HG02571 (cell line): ENCODE measurements around the gene NCBP2L.

Source experiments
- ATAC-seq: cut with Tn5 transposase; IDR thresholded peaks from one replicate; pipeline ENCODE4 v1.9.1; 2021; ENCODE audit warnings: mild to moderate bottlenecking, moderate library complexity; ENCODE audit not compliant: unreplicated experiment

The NCBP2L gene

DNA sequence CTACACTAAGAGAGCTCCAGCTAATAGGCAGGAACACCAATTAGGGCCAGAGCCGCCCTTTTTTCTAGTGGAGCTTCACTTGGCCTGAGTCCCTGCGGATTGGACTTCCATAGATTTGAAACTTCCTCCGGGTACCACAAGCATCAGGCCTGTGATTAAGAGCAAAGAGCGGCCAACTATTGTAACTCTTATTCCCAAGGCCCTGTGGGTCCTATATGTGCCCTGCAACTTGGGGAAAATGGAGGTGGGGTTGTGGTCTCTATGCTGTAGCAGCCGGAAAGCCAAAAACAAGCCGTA, at the start of gene NCBP2L:
TSS of gene NCBP2L (plus strand) at position 198 of the 297 bp plus-strand sequence. CDS start 16,488 bp downstream, outside the sequence.
- no peak for ATAC-seq

DNA sequence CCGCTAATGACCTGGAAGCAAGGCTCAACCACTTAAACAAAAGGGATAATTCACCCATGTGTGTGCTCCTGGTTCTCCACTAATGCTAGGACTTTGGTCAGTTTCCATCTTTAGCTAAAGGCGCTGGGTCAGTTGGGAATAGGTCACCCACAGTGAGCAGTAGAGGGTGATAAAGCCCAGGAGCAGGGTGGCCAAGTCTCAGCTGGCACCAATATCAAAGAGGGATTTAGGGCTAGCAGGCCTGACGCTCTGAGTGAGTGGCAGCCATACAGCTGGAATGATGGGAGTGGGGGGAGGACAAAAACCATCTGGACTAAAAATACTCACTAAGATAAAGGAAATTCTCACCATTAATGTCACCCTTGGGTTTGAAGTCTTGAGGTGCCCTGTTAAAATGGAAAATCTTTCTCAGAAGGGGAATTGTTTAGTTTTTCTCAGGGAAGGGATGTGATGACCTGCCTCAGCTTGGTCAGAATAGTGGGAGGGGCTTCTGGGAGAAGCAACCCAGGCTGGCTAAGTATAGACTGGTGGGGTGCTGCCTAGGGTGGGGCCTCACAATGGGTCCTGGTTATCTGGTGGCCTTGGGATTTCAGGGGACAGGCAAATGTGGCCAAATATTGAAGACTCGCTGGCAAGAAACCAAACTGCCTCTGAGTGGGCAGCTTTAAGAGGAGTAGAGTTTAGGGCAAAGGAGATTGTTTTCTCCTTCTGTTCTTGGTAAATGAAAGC, 49.0 kb upstream of the NCBP2L start:
- ATAC-seq = no peak

DNA sequence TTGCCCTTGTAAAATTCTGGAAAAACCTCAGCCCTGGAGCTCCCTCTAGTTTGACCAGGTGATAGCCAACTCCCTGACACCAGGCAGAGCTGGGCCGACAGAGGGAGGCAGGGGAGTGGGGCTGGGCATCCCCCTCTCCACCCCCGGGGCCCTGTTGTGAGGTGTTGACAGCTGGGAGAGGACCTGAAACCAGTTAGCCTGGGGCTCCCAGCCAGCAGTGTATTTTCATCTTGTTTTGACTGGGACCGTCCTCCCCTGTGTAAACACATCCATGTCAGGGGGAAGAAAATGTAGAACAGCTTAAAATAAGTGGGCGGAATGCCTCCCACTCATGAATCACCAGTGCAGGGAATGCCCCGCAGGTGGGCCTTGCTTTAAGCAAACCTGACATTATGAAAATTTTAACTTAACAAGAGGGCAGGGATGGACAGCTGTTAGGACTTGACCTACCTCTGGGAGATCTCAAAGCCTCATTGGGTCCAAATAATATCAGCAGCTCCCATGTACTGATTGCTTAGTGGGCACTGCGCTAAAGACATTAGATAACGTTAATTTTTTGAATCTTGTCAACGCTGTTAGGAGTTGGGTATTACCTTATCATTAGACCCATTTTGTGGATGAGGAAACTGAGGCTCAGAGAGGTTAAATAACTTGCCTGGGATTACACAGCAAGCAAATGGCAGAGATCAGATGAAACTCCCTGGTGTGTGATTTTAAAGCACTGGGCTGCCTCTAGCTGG, 47.8 kb upstream of the NCBP2L start:
- ATAC-seq = peak; percentile 77

DNA sequence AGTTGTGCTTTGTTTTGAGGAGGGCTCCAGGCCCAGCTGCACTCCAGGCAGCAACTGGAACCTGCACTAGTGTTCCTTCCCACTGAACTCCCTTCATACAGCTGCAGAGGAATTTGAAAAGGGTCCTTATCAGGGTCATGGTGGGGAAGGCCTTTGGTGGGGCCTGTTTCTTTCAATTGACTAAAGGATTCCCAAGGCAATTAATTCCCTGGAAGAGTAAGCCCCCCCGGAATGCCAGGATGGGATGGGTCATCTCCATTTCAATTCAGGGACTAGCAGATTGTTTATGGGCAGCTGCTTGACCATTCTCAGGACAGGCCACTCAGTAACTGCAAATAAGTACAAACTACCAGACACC, 47.3 kb upstream of the NCBP2L start:
- no peak for ATAC-seq

DNA sequence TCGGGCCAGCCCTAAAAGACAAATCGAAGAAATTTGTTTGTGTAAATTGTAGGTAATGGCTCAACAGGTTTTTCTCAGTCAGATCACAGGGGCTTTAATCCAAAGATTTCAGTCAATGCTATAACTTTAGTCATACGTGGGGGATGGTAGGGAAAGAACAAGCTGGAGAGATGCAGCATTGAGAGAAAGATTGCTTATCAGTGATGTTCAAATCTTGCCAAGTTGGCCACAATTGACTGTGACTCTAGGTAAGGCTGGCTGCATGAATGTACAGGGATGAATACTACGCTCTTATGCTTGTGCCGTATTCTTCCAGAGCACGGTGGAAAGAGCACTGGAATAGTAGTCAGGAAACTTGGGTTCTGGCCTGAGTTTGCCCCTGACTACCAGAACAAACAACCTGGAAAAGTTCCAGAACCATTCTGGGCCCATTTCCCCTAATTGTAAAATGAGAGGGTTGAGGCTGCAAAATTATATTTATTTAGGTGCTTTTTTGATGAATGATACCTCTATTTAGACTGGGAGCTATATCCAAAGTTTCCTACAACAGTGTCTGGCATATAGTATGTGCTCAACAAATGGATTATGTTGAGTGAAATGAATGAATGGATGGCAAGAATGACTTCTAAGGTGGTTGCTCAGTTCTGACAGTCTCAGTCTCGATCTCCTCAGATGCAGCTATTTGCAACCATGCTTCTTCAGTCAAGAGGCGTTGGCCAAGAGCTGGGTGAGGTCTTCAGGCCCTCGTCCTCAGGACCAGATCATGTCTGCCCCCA, 46.4 kb upstream of the NCBP2L start:
- ATAC-seq = no peak

DNA sequence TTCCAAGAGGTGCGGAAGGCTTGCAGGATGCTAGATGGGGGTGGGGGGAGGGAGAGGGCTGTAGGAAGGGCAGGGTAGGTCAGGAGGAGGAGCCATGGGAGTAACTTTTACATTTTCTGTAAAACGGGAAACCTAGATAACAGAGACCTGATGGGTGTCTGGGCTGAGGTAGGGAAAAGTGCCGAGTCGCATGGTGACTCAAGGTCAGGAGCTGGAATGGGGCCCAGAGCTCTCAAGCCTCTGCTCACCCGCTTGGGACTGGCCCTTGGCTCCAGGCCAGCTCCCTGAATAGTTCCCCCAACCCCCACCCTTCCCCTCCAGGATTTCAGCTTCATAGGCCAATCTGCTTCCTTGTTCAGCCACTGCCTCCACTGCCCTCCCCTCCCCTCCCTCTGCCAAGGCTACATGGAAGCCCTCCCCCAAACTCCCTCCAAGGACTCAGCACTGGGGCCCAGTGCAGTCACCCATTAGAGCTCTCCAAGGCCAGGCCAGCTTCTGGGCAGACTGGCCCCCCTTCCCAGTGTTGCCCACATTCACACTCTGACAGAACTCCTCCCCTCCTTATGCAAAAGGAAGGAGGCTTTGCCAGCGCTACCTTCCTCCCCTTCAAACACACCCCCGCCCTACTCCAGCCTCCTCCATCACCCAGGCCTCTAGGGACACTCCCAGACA, 45.6 kb upstream of the NCBP2L start:
- no peak for ATAC-seq

DNA sequence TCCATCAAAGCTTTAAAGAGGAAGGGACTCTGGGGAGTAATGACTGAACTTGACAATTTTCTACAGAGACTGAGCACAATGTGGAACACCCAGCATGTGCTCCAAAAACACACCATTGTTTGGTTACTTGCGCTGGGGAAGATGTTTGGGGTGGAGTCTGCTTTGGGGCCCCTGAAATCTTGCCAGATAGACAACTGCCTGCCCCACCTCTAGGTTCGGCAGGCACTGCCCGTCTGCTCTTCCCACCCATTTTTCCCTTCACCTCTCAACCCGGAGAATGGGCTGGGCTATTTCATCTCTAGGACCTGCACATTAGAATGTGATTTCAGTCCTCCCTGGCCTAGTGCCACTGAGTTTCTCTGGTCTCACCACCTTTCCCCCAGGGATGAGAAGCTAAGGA, 43.8 kb upstream of the NCBP2L start:
- ATAC-seq = no peak

DNA sequence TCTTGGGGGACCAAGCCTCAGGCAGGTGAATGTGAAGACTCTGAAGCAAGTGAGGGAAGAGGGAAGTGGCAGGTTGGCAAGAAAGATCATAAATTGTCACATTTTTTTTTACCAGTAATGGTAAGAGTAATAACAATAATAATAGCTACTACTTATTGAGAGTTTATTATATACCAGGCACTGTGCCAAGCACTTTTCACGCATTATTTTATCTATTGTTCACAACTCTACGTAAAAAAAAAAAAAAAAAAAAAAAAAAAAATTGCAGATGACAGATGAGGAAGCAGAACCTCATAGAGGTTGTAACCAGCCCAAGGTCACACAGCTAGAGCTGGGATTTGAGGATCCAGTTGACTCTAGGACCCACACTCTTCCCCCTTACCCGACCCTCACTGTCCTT, 42.9 kb upstream of the NCBP2L start:
- no peak for ATAC-seq

DNA sequence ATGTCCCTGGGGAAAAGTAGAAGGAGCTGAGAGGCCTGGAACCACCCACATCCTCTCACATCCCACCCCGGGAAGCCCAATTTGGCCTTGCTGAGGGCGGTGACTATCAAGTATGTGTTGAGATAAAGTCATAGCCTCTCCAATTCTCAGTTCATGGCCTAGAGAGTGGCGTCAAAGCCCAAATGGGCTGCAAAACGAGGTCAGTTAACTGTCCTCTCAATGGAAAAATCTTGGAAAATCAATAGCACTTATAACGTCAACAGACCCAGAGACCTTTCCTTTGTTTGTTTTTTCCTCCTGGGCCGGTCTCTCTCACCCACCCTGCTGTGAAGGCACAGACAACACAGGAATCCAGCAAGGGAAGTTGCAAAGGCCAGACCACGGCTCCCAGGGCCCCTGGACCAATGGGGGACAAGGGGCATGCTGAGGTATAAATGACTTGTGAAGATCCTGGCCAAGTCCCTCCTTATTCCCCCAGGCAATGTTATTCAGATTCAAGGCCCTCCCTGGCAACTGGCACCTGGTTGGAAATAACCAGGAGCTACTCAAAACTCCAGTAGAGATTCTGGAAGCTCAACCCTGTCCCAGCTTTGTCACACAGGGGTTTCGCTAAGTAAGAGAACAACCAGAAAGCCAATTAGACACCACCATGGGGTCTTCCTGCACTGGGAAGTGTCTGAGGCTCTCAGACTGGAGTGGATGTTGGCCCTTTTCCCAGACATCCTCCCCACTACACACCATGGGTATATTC, 40.6 kb upstream of the NCBP2L start:
- no peak for ATAC-seq

DNA sequence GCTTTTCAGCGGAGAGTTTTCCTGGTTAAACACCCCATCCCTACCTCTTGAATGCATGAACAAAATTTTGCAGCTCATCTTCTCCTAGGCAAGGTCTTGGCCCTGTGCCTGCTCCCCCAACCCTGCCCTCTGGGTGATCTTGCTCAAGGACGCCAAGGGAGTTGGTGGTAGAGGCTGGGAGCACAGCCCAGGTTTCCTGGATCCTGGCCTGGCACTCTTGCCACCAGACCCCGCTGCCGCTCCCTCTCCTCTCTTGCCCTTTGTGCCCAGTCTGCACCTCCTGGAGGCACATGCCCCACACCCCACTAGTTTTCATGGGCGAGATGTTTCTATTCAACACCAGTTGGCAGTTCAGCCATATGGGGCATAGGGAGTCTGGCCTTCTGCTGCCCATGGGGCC, 39.3 kb upstream of the NCBP2L start:
- no peak for ATAC-seq

DNA sequence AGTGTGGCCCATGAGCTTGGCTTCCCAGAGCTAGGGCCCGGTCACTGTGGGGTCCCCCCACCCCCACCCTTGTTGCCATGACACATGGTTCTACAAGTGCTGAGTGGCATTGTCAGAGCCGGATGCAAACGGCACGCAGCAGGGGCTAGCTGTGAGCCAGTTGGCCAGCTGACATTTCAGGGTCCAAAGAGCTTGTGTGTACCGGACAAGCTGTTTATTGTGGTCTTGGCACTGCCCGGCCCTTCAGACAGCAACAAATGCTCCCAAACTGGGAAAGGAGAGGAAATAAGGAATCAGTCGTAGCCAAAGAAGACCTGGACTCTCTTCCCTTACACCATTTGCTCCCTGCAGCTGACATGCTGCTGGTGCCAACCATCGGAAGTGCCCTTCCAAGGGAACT, 38.8 kb upstream of the NCBP2L start:
- ATAC-seq = no peak

DNA sequence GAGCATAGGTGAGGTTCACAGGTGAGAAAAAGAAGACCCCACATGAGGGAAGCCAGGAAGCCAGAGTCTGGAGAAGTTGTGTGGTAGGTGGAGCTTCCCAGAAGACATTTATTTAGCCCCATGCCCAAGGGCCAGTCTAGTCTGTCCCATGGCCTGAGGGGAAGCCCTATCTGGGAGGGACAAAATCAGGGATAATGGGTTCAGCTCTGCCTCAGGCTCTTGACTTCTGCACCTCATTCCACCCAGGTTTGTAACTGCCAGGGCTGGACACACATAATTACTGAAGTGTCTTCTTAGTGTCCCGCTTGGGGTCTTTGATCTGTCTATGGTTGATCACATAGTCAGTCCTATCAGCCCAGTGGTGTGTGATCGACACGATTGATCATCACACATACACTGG, 38.0 kb upstream of the NCBP2L start:
- ATAC-seq = no peak

DNA sequence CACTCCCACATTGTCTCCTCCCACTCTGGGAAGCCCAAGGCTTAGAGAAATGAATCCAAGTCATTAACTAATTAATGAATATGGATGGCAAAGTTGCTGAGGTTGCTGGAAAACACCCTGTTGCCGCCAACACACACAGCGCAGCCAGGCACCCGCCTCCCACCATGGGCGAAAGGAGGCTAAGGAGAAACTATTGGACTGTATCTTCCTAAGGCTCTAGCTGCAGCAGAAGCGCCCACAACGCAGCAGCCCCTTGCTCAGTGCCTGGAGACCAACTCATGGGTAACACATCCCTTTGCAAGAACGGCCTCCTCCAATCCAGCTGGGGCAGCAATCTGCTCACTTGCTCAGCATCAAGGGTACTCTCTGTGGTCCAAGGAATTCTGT, 36.1 kb upstream of the NCBP2L start:
- peak; percentile 16 for ATAC-seq

DNA sequence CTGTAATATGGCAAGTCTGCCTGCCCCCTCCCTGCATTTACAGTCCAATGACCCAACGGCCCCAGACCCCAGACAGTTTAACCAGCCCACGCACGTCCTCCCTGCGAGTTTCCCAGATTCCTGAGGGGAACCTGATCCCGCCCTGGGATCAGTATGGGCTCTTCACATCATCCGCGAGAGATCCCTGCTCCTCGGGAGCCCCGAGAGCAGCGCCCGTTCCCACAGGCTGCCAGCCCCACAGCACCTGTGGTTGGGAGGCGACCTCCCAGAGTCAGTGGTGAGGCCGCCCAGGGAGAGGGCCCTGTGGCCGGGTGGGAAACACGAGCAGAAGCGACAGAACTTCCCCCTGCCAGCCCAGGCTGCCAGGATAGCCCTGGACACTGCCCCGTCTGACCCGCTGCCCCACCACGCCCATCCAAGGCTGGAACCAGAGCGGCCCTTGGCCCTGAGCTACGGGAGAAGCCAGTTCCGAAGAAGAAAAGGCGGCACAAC, 34.8 kb upstream of the NCBP2L start:
- no peak for ATAC-seq

DNA sequence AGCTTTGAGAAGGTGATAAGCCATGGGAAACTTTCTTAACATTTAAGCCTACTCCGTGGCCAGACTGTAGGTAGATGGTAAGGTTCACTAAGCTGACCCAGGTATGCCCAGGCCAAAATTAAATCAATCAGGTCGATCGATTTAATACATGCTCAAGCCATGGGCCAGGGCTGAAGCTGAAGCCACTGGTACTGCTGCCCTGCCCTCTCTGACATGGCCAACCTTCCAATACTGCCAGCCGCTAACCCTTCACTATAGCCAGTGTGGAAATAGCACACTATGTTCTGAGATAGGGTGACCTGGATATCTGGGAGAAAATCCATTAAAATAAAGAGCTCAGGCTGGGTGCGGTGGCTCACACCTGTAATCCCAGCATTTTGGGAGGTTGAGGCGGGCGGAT, 33.5 kb upstream of the NCBP2L start:
- no peak for ATAC-seq

DNA sequence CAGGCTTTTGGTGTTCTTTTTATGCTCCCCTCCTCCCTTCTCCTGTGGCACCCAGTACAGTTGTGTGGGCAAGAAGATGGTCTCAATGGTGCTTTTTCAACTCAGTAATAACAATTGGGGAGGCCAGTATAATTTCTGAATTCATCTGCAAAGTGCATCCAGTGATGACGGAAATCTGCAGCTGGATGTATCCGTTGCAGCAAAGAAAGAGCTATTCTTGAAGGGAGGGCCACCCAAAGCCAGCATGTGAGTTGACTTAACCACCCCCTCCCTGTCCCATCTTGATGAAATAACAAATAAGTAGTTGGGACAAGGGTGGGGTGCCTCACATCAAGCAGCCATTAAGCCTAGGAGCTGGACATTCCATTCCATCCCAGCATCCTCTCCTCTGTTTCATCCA, 32.7 kb upstream of the NCBP2L start:
- no peak for ATAC-seq

DNA sequence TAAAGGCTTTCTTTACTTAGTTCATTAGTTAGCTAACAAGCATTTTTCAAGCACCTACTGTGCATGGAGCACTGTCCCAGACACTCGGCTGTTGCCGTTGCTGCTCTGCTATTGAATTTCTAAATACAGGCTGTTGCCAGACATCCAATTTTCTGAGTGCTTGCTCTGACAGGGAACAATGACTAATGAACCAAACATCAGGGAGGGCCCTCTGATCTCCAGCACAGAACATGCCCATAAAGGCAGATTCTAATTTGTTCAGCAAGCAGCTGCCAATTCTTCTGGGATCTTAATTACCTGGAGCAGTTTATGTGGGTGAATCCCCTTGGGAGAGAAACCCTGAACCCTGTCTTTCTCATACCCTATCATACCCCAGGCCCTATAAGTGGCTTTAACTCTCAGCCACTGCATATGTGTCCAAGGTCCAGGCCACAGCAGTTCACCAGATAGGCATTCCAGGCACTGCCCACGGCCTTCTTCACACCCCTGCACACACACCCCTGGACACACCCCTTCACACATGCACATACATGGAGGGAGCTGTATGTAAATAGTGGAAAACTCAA, 29.9 kb upstream of the NCBP2L start:
- no peak for ATAC-seq

DNA sequence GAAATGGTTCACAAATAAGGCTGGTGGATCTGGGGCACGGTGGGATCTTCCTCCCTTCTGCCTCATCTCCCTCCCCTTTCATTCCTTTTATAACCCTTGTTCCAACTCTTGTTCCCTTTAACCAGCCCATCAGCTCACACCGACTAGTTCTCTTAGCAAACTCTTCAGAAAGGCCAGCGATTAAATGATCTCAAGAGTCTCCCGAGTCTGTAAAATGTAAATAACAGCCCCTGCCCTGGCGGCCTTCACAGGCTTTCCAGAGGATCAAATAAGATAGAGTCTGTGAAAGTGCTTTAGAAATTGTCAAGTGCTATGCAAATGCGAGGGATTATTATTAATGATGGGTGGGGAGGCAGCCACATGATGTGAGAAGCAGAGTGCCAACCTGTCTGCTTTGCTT, 29.0 kb upstream of the NCBP2L start:
- no peak for ATAC-seq

DNA sequence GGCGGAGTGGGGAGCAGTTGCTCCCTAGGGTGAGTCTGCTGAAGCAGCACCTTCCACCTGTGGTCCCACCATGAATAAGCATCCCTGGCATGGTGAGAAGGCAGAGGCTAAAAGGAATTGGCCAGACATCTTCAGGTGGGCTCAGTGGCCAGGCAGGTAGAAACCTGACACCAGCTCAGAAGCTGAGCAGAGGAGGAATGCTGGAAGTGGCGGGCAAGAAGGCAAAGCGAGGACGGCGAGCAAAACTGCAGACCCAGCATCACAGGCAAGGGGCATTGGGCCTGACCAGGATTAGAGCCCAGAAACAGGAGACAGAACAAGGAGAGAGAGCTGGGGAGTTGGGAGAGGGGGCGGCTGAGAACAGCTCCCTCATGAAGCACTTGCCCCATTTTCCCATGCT, 27.3 kb upstream of the NCBP2L start:
- ATAC-seq = no peak

DNA sequence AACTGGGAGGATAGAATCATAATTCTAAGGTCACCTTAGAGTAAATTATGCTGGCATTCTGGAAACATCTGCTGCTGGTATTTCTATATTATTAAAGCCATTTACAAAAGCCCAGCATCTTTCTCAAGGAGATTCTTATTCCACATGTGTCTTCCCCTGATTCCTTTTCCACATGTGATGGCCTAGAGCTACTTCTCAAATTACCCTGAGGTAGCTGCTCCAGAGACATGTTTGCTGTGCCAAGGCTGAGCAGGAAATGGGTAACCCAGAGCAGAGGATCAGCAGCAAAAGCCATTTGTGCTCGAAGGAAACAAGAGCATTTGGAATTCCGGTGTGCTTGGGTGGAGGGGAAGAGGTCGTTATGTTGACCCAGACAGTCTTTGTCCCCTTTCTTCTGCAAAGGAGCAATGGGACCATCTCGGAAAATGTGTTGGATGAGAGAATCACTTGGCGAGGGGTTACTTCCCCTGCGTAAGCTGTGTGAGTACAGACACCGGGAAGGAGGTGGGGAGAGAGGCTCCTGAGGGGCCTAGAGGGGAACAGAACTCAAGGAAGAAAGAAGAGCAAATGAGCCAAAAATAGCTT, 26.6 kb upstream of the NCBP2L start:
- ATAC-seq = no peak
